IMR-90 (cell line): ENCODE measurements around the gene KRT80. TPM values are rescaled to one million over a fixed set of nuclear protein-coding genes. Genes with fewer than 3 reads are reported as not detected.
A peak's percentile ranks its signal among the peaks of the same experiment; 100 is the strongest.

Experiments
- ATAC-seq: fragments of 200-7000 bp; cut with Tn5 transposase; 2 replicates; pipeline ENCODE4 v1.9.1; 2020; ENCODE audit warnings: low read depth, mild to moderate bottlenecking, moderate library complexity
- BruUV-seq: library from RNA; stranded (reverse); fragments of 400-500 nt; replicated peaks from 2 replicates; lab custom pipeline; 2021; lab: Mats Ljungman, UMichigan
- CTCF ChIA-PET: fragments of 300-600 bp; formaldehyde crosslinking; extraction: SDS; loops from one replicate; lab custom pipeline; 2021; ENCODE audit warnings: antibody characterized with exemption; lab: Yijun Ruan, JAX
- POLR2A ChIA-PET: fragments of 300-600 bp; sonication (Branson Sonifier 250); formaldehyde crosslinking; loops from one replicate; lab custom pipeline; 2022; ENCODE audit warnings: antibody characterized with exemption; ENCODE audit not compliant: unreplicated experiment; lab: Charles Lee
- DNase-seq: peaks from one replicate; pipeline ENCODE4 v3.0.0; 2013
- H2AFZ ChIP-seq: replicated peaks from 2 replicates; pipeline ENCODE3; 2013; ENCODE audit warnings: low read length, mild to moderate bottlenecking; ENCODE audit not compliant: poor library complexity
- H2AK5ac ChIP-seq: 2 replicates; pipeline ENCODE4 v1.6.1; 2013; ENCODE audit warnings: low read depth, low read length, inconsistent platforms
- H2AK9ac ChIP-seq: replicated peaks from 2 replicates; pipeline ENCODE3; 2013; ENCODE audit warnings: mild to moderate bottlenecking, low read depth, low read length, moderate library complexity; ENCODE audit not compliant: poor library complexity
- H2BK120ac ChIP-seq: 2 replicates; pipeline ENCODE4 v1.6.1; 2013; ENCODE audit warnings: low read depth, low read length, inconsistent platforms
- H2BK15ac ChIP-seq: 3 replicates; pipeline ENCODE4 v1.6.1; 2013; ENCODE audit warnings: low read depth, low read length, inconsistent platforms
- H2BK20ac ChIP-seq: 2 replicates; pipeline ENCODE4 v1.6.1; 2013; ENCODE audit warnings: low read depth, mild to moderate bottlenecking, inconsistent platforms, low read length, moderate library complexity
- H2BK5ac ChIP-seq: 2 replicates; pipeline ENCODE4 v1.6.1; 2013; ENCODE audit warnings: mild to moderate bottlenecking, low read depth, low read length, inconsistent platforms; ENCODE audit not compliant: poor library complexity, severe bottlenecking
- H3K14ac ChIP-seq: replicated peaks from 2 replicates; pipeline ENCODE4 v1.6.1; 2013; ENCODE audit warnings: low read depth, low read length, inconsistent platforms
- H3K18ac ChIP-seq: 2 replicates; pipeline ENCODE4 v1.6.1; 2013; ENCODE audit warnings: low read depth, low read length, control low read depth
- H3K23ac ChIP-seq: 2 replicates; pipeline ENCODE4 v1.6.1; 2013; ENCODE audit warnings: low read depth, low read length, inconsistent platforms
- H3K27ac ChIP-seq: 2 replicates; pipeline ENCODE4 v1.5.1; 2013; ENCODE audit warnings: mild to moderate bottlenecking, control low read depth, low read length; ENCODE audit not compliant: insufficient read depth
- H3K27me3 ChIP-seq: 2 replicates; pipeline ENCODE4 v1.6.1; 2013; ENCODE audit warnings: low read length; ENCODE audit not compliant: control insufficient read depth, insufficient read depth
- H3K36me3 ChIP-seq: 2 replicates; pipeline ENCODE4 v1.6.1; 2013; ENCODE audit warnings: low read length, mixed read lengths; ENCODE audit not compliant: control insufficient read depth, insufficient read depth
- H3K4ac ChIP-seq: 2 replicates; pipeline ENCODE4 v1.6.1; 2013; ENCODE audit warnings: low read depth, low read length, inconsistent platforms
- H3K4me1 ChIP-seq: 2 replicates; pipeline ENCODE4 v1.6.1; 2013; ENCODE audit warnings: low read length, mixed read lengths; ENCODE audit not compliant: control insufficient read depth, insufficient read depth
- H3K4me2 ChIP-seq: 2 replicates; pipeline ENCODE4 v1.6.1; 2013; ENCODE audit warnings: low read depth, mild to moderate bottlenecking, control low read depth, low read length, moderate library complexity
- H3K4me3 ChIP-seq: 2 replicates; pipeline ENCODE4 v1.5.1; 2013; ENCODE audit warnings: low read depth, mild to moderate bottlenecking, control low read depth, low read length, moderate library complexity; ENCODE audit not compliant: insufficient read depth
- H3K56ac ChIP-seq: 2 replicates; pipeline ENCODE4 v1.6.1; 2013; ENCODE audit warnings: low read length, inconsistent platforms; ENCODE audit not compliant: insufficient read depth; ENCODE audit errors: extremely low read depth
- H3K79me1 ChIP-seq, 2 experiments: 2 replicates each; pipeline ENCODE4 v1.6.1; 2013; ENCODE audit warnings: low read length in 2 of 2, inconsistent platforms in 1 of 2, low read depth in 1 of 2
- H3K9ac ChIP-seq: 2 replicates; pipeline ENCODE4 v1.6.1; 2013; ENCODE audit warnings: low read depth, low read length, control low read depth
- H3K9me1 ChIP-seq: 2 replicates; pipeline ENCODE4 v1.6.1; 2013; ENCODE audit warnings: low read length, inconsistent platforms; ENCODE audit not compliant: insufficient read depth
- H3K9me3 ChIP-seq: 2 replicates; pipeline ENCODE4 v1.6.1; 2013; ENCODE audit warnings: low read length; ENCODE audit not compliant: control insufficient read depth, insufficient read depth
- H4K20me1 ChIP-seq: 2 replicates; pipeline ENCODE4 v1.6.1; 2013; ENCODE audit warnings: low read length, inconsistent platforms; ENCODE audit not compliant: insufficient read depth
- H4K5ac ChIP-seq: 2 replicates; pipeline ENCODE4 v1.6.1; 2013; ENCODE audit warnings: mild to moderate bottlenecking, low read depth, low read length, control low read depth
- H4K8ac ChIP-seq, 2 experiments: 2 replicates each; pipeline ENCODE4 v1.6.1; 2013; ENCODE audit warnings: low read depth in 2 of 2, low read length in 2 of 2, control low read depth in 1 of 2, inconsistent platforms in 1 of 2
- H4K91ac ChIP-seq: 2 replicates; pipeline ENCODE4 v1.6.1; 2013; ENCODE audit warnings: low read depth, low read length, inconsistent platforms; ENCODE audit not compliant: insufficient read depth
- BHLHE40 ChIP-seq: fragments of 150-350 bp; IDR thresholded peaks from 2 replicates; pipeline ENCODE4 v1.6.1; 2016; ENCODE audit warnings: mild to moderate bottlenecking, low read depth, low read length
- CEBPB ChIP-seq: IDR thresholded peaks from 2 replicates; pipeline ENCODE4 v1.6.1; 2012; ENCODE audit warnings: low read depth, low read length, improper control_type of control experiment
- CHD1 ChIP-seq: IDR thresholded peaks from 2 replicates; pipeline ENCODE4 v1.6.1; 2012; ENCODE audit warnings: low read depth, low read length, improper control_type of control experiment
- FOS ChIP-seq: fragments of 150-350 bp; IDR thresholded peaks from 2 replicates; pipeline ENCODE4 v1.6.1; 2016; ENCODE audit warnings: low read depth, low read length
- MAFK ChIP-seq: IDR thresholded peaks from 2 replicates; pipeline ENCODE4 v1.6.1; 2012; ENCODE audit warnings: low read depth, low read length, improper control_type of control experiment
- MAZ ChIP-seq: IDR thresholded peaks from 2 replicates; pipeline ENCODE4 v1.6.1; 2012; ENCODE audit warnings: low read depth, mild to moderate bottlenecking, low read length, improper control_type of control experiment, moderate library complexity, borderline replicate concordance
- MXI1 ChIP-seq: IDR thresholded peaks from 2 replicates; pipeline ENCODE4 v1.6.1; 2012; ENCODE audit warnings: low read depth, mild to moderate bottlenecking, low read length, moderate library complexity, borderline replicate concordance
- NFE2L2 ChIP-seq: fragments of 150-350 bp; IDR thresholded peaks from 2 replicates; pipeline ENCODE4 v1.6.1; 2016; ENCODE audit warnings: low read depth, mild to moderate bottlenecking, low read length
- POLR2A ChIP-seq: IDR thresholded peaks from 2 replicates; pipeline ENCODE4 v1.6.1; 2012; ENCODE audit warnings: mild to moderate bottlenecking, low read depth, low read length
- RAD21 ChIP-seq: IDR thresholded peaks from 2 replicates; pipeline ENCODE4 v1.6.1; 2012; ENCODE audit warnings: low read length, improper control_type of control experiment
- RCOR1 ChIP-seq: IDR thresholded peaks from 2 replicates; pipeline ENCODE4 v1.6.1; 2012; ENCODE audit warnings: mild to moderate bottlenecking, low read length, improper control_type of control experiment; ENCODE audit not compliant: insufficient replicate concordance
- RFX5 ChIP-seq: IDR thresholded peaks from 2 replicates; pipeline ENCODE4 v1.8.0; 2012; ENCODE audit warnings: low read depth, mild to moderate bottlenecking, low read length, moderate library complexity
- SMC3 ChIP-seq: fragments of 150-350 bp; IDR thresholded peaks from 2 replicates; pipeline ENCODE4 v1.6.1; 2016; ENCODE audit warnings: low read depth, mild to moderate bottlenecking, antibody characterized with exemption, low read length, moderate library complexity
- WGBS, 2 experiments: methylation state at CpG; one replicate each; pipeline versions ENCODE4 v1.1.5 to v1.1.7; 2013; ENCODE audit warnings: missing lambda C conversion rate in 2 of 2; ENCODE audit not compliant: insufficient read length in 1 of 2; ENCODE audit errors: extremely low coverage in 2 of 2; 5-methylcytosine and 5-hydroxymethylcytosine counted together
- dilution Hi-C: fragments of 300-500 bp; cut with HindIII; formaldehyde crosslinking; loops from one replicate; pipeline ENCODE4 v1.14.3; 2018; ENCODE audit warnings: low sequenced_read_pairs; ENCODE audit not compliant: unreplicated experiment
- in situ Hi-C: fragments of 300-500 bp; cut with MboI; formaldehyde crosslinking; loops from 3 replicates; pipeline ENCODE4 v1.14.3; 2019; ENCODE audit warnings: low sequenced_read_pairs, inconsistent platforms, mixed read lengths
- intact Hi-C: fragments of 100-400 bp; cut with micrococcal nuclease; formaldehyde crosslinking; loops from 2 replicates; pipeline ENCODE4 v1.10.0; 2022
- polyA plus RNA-seq, 3 experiments: library from polyadenylated mRNA; depleted of rRNA; stranded (reverse); fragments of >200 nt; gene quantifications; 2 replicates each; pipeline ENCODE4 v1.2.3, GENCODE V29; 2012; ENCODE audit warnings: low replicate concordance in 1 of 3
- total RNA-seq: library from RNA; depleted of rRNA; stranded (reverse); fragments of >200 nt; gene quantifications from 2 replicates; pipeline ENCODE4 v1.2.3, GENCODE V29; 2012
- TF ChIP-seq, protein P1 (sequence below): fragments of 150-350 bp; IDR thresholded peaks from 2 replicates; pipeline ENCODE4 v1.6.1; 2016; ENCODE audit warnings: low read depth, mild to moderate bottlenecking, low read length, moderate library complexity, borderline replicate concordance
- TF ChIP-seq, protein P2 (sequence below): conservative IDR thresholded peaks from 2 replicates; pipeline ENCODE4 v1.5.1; 2012; ENCODE audit warnings: mild to moderate bottlenecking, low read depth, low read length, improper control_type of control experiment
- TF ChIP-seq, protein P3 (sequence below): fragments of 150-350 bp; IDR thresholded peaks from 2 replicates; pipeline ENCODE4 v1.6.1; 2017; ENCODE audit warnings: mild to moderate bottlenecking, antibody characterized with exemption, low read length, low read depth

The KRT80 gene
- total and polyA plus RNA-seq, 2 of the 4 experiments (the other 2 are of a cell fraction), result 0.54 to 3.4 TPM

DNA sequence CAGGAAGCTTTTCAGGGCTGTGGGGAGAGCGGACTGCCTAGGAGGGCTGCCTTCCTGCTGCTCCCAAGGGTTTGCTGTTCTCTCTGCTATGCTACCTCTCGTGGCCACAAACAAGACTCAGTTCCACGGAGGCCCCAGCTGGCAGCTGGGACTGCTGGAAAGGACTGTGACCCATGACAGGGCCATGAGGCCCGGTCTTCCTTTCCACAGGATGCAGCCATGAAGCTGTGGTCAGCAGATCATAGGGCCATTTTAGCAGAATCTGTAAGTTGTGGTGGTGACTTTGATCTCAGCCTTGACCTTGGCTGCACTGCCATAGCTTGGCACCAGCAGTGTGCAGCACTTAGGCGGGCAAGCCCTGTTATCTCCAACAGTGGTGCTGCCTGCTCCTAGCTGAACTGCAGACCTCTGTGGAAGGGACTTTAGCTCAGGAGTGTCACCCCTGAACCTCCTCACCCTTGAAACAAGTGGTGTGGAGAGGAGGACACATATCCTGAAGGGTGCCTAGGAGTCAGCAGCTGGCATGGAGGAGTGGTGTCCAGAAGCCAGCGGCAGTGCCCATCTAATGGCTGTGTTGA lies 12.3 kb downstream of the KRT80 start:
- Histone ChIP-seq H3K56ac (no peak overlapping the region), H3K27me3 (no peaks in the 10 kb centered on the region), H3K9me1 (peaks cover 26% of the 10 kb centered on the region), H2BK5ac (peak overlapping the region; percentile 14), H2AK9ac (peak overlapping the region; percentile 81), H3K27ac (no peak overlapping the region), H4K91ac (peak overlapping the region; percentile 31), H3K4ac (peak overlapping the region; percentile 7), H4K5ac (peak overlapping the region; percentile 30; the same call in 1 of the 2 replicates), H3K79me1 (peaks cover 0 to 32% of the 10 kb centered on the region in 2 experiments; a peak in 2 of 4 replicates), H4K8ac (peak overlapping the region in 1 of 2 experiments; percentile 0; a peak in 2 of 4 replicates), H4K20me1 (no peaks in the 10 kb centered on the region), H3K36me3 (no peaks in the 10 kb centered on the region), H2AK5ac (peak overlapping the region; percentile 61), H2BK15ac (peak overlapping the region; percentile 84; the same call in 2 of the 3 replicates), H3K23ac (no peak overlapping the region), H3K9ac (no peak overlapping the region), H2AFZ (no peak overlapping the region), H3K4me2 (no peak overlapping the region), H3K4me1 (peaks cover 44% of the 10 kb centered on the region), H2BK120ac (peak overlapping the region; percentile 46; the same call in 1 of the 2 replicates), H2BK20ac (0 out of 2 replicates have a peak overlapping the region, but pooled peaks have one; percentile 0), H3K9me3 (no peaks in the 10 kb centered on the region), H3K14ac (no peak overlapping the region), H3K18ac (no peak overlapping the region), H3K4me3 (no peak overlapping the region)
- WGBS, 2 experiments, result 100% methylated on average over 3 of the region's 6 CpGs; no CpG with 5 or more reads in 1 of the 2 experiments
- intact Hi-C loops, result no loop called here
- ChIA-PET CTCF (no interaction called here), POLR2A (no interaction called here)
- ATAC-seq (no peak), DNase-seq (no peak)
- TF ChIP-seq NFE2L2 (no peak), MXI1 (no peak), RCOR1 (no peak), MAZ (no peak), SMC3 (no peak), CEBPB (no peak), POLR2A (no peak), BHLHE40 (no peak), RFX5 (no peak), CHD1 (no peak), MAFK (no peak), RAD21 (no peak), FOS (no peak)
- TF ChIP-seq, protein P1, sequence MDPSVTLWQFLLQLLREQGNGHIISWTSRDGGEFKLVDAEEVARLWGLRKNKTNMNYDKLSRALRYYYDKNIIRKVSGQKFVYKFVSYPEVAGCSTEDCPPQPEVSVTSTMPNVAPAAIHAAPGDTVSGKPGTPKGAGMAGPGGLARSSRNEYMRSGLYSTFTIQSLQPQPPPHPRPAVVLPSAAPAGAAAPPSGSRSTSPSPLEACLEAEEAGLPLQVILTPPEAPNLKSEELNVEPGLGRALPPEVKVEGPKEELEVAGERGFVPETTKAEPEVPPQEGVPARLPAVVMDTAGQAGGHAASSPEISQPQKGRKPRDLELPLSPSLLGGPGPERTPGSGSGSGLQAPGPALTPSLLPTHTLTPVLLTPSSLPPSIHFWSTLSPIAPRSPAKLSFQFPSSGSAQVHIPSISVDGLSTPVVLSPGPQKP, result no peak
- TF ChIP-seq, protein P2, sequence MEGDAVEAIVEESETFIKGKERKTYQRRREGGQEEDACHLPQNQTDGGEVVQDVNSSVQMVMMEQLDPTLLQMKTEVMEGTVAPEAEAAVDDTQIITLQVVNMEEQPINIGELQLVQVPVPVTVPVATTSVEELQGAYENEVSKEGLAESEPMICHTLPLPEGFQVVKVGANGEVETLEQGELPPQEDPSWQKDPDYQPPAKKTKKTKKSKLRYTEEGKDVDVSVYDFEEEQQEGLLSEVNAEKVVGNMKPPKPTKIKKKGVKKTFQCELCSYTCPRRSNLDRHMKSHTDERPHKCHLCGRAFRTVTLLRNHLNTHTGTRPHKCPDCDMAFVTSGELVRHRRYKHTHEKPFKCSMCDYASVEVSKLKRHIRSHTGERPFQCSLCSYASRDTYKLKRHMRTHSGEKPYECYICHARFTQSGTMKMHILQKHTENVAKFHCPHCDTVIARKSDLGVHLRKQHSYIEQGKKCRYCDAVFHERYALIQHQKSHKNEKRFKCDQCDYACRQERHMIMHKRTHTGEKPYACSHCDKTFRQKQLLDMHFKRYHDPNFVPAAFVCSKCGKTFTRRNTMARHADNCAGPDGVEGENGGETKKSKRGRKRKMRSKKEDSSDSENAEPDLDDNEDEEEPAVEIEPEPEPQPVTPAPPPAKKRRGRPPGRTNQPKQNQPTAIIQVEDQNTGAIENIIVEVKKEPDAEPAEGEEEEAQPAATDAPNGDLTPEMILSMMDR, result no peak
- TF ChIP-seq, protein P3, sequence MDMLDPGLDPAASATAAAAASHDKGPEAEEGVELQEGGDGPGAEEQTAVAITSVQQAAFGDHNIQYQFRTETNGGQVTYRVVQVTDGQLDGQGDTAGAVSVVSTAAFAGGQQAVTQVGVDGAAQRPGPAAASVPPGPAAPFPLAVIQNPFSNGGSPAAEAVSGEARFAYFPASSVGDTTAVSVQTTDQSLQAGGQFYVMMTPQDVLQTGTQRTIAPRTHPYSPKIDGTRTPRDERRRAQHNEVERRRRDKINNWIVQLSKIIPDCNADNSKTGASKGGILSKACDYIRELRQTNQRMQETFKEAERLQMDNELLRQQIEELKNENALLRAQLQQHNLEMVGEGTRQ, result no peak
- no TSS peak for BruUV-seq
- dilution Hi-C loops, result no loop called here
- in situ Hi-C loops, result no loop called here
